Cardiac fibroblast (primary cell): ENCODE measurements around the gene KASH5.

Source experiments
- DNase-seq, 2 donors: peaks; one replicate each; pipeline versions ENCODE4 v3.0.0 to v3.0.0-alpha.2; 2010; ENCODE audit warnings: low read depth in 2 of 2
- H3K4me3 ChIP-seq, 2 donors: replicated peaks in 1 of 2; 1 replicate in 1 of 2; 2 replicates in 1 of 2; pipeline ENCODE4 v1.5.1; 2011; ENCODE audit warnings: low read depth in 2 of 2, low read length in 2 of 2, mild to moderate bottlenecking in 2 of 2, moderate library complexity in 1 of 2
- CTCF ChIP-seq: IDR thresholded peaks from one replicate; pipeline ENCODE4 v1.5.1; 2011; ENCODE audit warnings: low read depth, mild to moderate bottlenecking, low read length, inconsistent platforms

KASH5 gene

GRCh38 chr19:49342291-49342721 is 45.7 kb upstream of the KASH5 start:
- DNase-seq = no peak
- TF ChIP-seq CTCF = no peak
- no peak overlapping the region for H3K4me3 ChIP-seq

- no peak for DNase-seq
- H3K4me3 ChIP-seq = no peak overlapping the region
- TF ChIP-seq CTCF = no peak
Measured at GRCh38 chr19:49343123-49343522, 44.9 kb upstream of the KASH5 start.

- TF ChIP-seq CTCF = no peak
- no peak for DNase-seq
- no peak overlapping the region for H3K4me3 ChIP-seq
Measured at GRCh38 chr19:49344505-49345423, 43.3 kb upstream of the KASH5 start.

- H3K4me3 ChIP-seq = no peak overlapping the region
- no peak for DNase-seq
- no peak for TF ChIP-seq CTCF
Measured at GRCh38 chr19:49347191-49347590, 40.9 kb upstream of the KASH5 start.

GRCh38 chr19:49347835-49348234 is 40.2 kb upstream of the KASH5 start:
- DNase-seq = peak; percentile 66 to 74
- peak; percentile 7 for TF ChIP-seq CTCF
- H3K4me3 ChIP-seq = no peak overlapping the region

- no peak overlapping the region for H3K4me3 ChIP-seq
- DNase-seq = no peak
- TF ChIP-seq CTCF = no peak
Measured at GRCh38 chr19:49348305-49349189, 39.5 kb upstream of the KASH5 start.
